Measurements from ENCODE around the gene SCN9A. TPM values are rescaled to one million over a fixed set of nuclear protein-coding genes. Genes with fewer than 3 reads are reported as not detected.

Gene SCN9A
- total and polyA plus RNA-seq, 2 donors from 2014 or later: 0.99 to 5.3 TPM

DNA sequence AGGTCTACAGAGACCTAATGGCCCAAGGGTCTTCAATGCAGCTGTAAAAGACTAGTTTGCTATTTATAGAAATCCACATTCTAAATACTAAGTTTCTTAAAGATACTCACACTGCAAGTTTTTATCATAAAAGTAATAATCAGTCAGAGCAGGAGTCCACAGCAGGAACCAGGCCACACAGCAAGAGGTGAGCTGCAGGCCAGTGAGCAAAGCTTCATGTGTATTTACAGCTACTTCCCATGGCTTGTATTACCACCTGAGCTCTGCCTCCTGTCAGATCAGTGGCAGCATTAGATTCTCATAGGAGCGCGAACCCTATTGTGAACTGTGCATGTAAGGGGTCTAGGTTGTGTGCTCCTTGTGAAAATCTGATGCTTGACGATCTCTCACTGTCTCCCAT, 6.7 kb upstream of the SCN9A start:
- TF ChIP-seq, protein P1, sequence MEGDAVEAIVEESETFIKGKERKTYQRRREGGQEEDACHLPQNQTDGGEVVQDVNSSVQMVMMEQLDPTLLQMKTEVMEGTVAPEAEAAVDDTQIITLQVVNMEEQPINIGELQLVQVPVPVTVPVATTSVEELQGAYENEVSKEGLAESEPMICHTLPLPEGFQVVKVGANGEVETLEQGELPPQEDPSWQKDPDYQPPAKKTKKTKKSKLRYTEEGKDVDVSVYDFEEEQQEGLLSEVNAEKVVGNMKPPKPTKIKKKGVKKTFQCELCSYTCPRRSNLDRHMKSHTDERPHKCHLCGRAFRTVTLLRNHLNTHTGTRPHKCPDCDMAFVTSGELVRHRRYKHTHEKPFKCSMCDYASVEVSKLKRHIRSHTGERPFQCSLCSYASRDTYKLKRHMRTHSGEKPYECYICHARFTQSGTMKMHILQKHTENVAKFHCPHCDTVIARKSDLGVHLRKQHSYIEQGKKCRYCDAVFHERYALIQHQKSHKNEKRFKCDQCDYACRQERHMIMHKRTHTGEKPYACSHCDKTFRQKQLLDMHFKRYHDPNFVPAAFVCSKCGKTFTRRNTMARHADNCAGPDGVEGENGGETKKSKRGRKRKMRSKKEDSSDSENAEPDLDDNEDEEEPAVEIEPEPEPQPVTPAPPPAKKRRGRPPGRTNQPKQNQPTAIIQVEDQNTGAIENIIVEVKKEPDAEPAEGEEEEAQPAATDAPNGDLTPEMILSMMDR (IDR thresholded peaks at IDR 0.05; ENCODE audit: borderline replicate concordance, extremely low read depth, insufficient read depth): no peak
- no peak overlapping the region for H3K27ac ChIP-seq (ENCODE audit: low read depth in 2 of 2, low read length in 2 of 2)
- DNase-seq: peak in 1 of 5 donors; percentile 7
- intact Hi-C loops (cut with DNase I): no loop called here
- FAIRE-seq: no peak
- H3K9me3 ChIP-seq (ENCODE audit: control insufficient read depth in 2 of 3, insufficient read depth in 1 of 3, low read length in 3 of 3): no peaks in the 10 kb centered on the region
- no peak overlapping the region for H3K4me3 ChIP-seq (ENCODE audit: low read length in 3 of 3)
- H3K36me3 ChIP-seq (ENCODE audit: control insufficient read depth in 2 of 3, insufficient read depth in 3 of 3, low read length in 3 of 3): no peaks in the 10 kb centered on the region
- H3K9ac ChIP-seq (ENCODE audit: low read length in 3 of 3): no peak overlapping the region
- no peaks in the 10 kb centered on the region for H3K27me3 ChIP-seq (ENCODE audit: control insufficient read depth, insufficient read depth, low read length)
- no peaks in the 10 kb centered on the region for H3K4me1 ChIP-seq (ENCODE audit: control insufficient read depth in 2 of 3, insufficient read depth in 2 of 3, low read depth in 1 of 3, low read length in 3 of 3)

DNA sequence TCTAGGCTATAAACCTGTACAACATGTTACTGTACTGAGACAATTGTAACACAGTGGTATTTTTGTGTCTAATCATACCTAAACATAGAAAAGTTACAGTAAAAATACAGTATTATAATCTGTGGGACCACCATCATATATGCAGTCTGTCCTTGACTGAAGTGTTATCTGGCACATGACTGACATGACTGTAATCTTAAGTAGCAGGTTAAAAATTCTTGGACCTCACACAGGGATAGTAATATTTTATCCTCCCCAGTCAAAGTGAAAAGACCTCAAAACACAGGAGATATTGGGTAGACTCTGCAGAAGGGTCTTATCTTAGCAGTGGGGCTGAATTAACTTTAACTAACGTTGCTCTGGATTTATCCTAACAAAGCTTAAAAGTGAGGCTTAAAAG, 4.9 kb upstream of the SCN9A start:
- H3K27me3 ChIP-seq (ENCODE audit: control insufficient read depth, insufficient read depth, low read length): no peaks in the 10 kb centered on the region
- no peak overlapping the region for H3K9ac ChIP-seq (ENCODE audit: low read length in 3 of 3)
- H3K27ac ChIP-seq (ENCODE audit: low read depth in 2 of 2, low read length in 2 of 2): no peak overlapping the region
- no peak for FAIRE-seq
- no peak for DNase-seq
- no peaks in the 10 kb centered on the region for H3K9me3 ChIP-seq (ENCODE audit: control insufficient read depth in 2 of 3, insufficient read depth in 1 of 3, low read length in 3 of 3)
- TF ChIP-seq, protein P1 (IDR thresholded peaks at IDR 0.05; ENCODE audit: borderline replicate concordance, extremely low read depth, insufficient read depth): no peak
- H3K36me3 ChIP-seq (ENCODE audit: control insufficient read depth in 2 of 3, insufficient read depth in 3 of 3, low read length in 3 of 3): no peaks in the 10 kb centered on the region
- intact Hi-C loops (cut with DNase I): no loop called here
- H3K4me1 ChIP-seq (ENCODE audit: control insufficient read depth in 2 of 3, insufficient read depth in 2 of 3, low read depth in 1 of 3, low read length in 3 of 3): peaks cover 0 to under 1% (median 0%) of the 10 kb centered on the region in 3 donors
- no peak overlapping the region for H3K4me3 ChIP-seq (ENCODE audit: low read length in 3 of 3)

DNA sequence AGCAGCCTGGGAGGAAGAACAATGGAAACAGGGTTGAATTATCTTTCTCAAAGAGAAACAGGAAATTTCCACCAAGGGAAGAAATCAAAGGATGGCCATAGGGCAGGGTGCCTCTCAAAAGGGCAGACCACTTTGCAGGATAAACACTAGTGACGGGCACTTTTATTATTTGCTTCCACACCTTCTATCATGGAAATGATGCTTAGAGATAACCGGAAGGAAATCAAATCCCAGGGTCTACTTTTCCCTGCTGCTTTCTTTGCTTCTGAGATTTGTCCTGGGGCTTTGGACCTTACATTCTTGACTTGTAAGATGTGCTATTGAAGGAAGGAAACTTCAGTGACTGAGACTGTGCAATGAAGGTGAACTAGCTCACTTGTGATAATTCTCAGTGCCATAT, 1.1 kb upstream of the SCN9A start:
- no peak overlapping the region for H3K27ac ChIP-seq (ENCODE audit: low read depth in 2 of 2, low read length in 2 of 2)
- TF ChIP-seq, protein P1 (IDR thresholded peaks at IDR 0.05; ENCODE audit: borderline replicate concordance, extremely low read depth, insufficient read depth): no peak

GRCh38 chr2:166376488-166376828, 714 bp upstream of the SCN9A start:
- TF ChIP-seq, protein P1 (IDR thresholded peaks at IDR 0.05; ENCODE audit: borderline replicate concordance, extremely low read depth, insufficient read depth): no peak
- Histone ChIP-seq H3K36me3 (ENCODE audit: control insufficient read depth in 2 of 3, insufficient read depth in 3 of 3, low read length in 3 of 3) (no peaks in the 10 kb centered on the region), H3K9ac (ENCODE audit: low read length in 3 of 3) (no peak overlapping the region), H3K9me3 (ENCODE audit: control insufficient read depth in 2 of 3, insufficient read depth in 1 of 3, low read length in 3 of 3) (no peaks in the 10 kb centered on the region), H3K4me3 (ENCODE audit: low read length in 3 of 3) (peak overlapping the region; percentile 74 to 81 (median 80)), H3K27me3 (ENCODE audit: control insufficient read depth, insufficient read depth, low read length) (no peaks in the 10 kb centered on the region), H3K27ac (ENCODE audit: low read depth in 2 of 2, low read length in 2 of 2) (no peak overlapping the region), H3K4me1 (ENCODE audit: control insufficient read depth in 2 of 3, insufficient read depth in 2 of 3, low read depth in 1 of 3, low read length in 3 of 3) (peaks cover 0 to 4% (median 0%) of the 10 kb centered on the region in 3 donors)
- intact Hi-C loops (cut with DNase I): no loop called here
- DNase-seq: no peak
- FAIRE-seq: no peak

More for the DNA sequence above, 1.1 kb upstream of the SCN9A start:
- Histone ChIP-seq H3K4me3 (ENCODE audit: low read length in 3 of 3) (peak overlapping the region in 1 of 3 donors; percentile 81), H3K9me3 (ENCODE audit: control insufficient read depth in 2 of 3, insufficient read depth in 1 of 3, low read length in 3 of 3) (no peaks in the 10 kb centered on the region), H3K27me3 (ENCODE audit: control insufficient read depth, insufficient read depth, low read length) (no peaks in the 10 kb centered on the region), H3K36me3 (ENCODE audit: control insufficient read depth in 2 of 3, insufficient read depth in 3 of 3, low read length in 3 of 3) (no peaks in the 10 kb centered on the region), H3K9ac (ENCODE audit: low read length in 3 of 3) (no peak overlapping the region), H3K4me1 (ENCODE audit: control insufficient read depth in 2 of 3, insufficient read depth in 2 of 3, low read depth in 1 of 3, low read length in 3 of 3) (peaks cover 0 to 4% (median 0%) of the 10 kb centered on the region in 3 donors)
- intact Hi-C loops (cut with DNase I): no loop called here
- FAIRE-seq: no peak
- peak in 1 of 5 donors; percentile 2 for DNase-seq
